ENCODE results near the gene TENM4.

TENM4 gene

DNA sequence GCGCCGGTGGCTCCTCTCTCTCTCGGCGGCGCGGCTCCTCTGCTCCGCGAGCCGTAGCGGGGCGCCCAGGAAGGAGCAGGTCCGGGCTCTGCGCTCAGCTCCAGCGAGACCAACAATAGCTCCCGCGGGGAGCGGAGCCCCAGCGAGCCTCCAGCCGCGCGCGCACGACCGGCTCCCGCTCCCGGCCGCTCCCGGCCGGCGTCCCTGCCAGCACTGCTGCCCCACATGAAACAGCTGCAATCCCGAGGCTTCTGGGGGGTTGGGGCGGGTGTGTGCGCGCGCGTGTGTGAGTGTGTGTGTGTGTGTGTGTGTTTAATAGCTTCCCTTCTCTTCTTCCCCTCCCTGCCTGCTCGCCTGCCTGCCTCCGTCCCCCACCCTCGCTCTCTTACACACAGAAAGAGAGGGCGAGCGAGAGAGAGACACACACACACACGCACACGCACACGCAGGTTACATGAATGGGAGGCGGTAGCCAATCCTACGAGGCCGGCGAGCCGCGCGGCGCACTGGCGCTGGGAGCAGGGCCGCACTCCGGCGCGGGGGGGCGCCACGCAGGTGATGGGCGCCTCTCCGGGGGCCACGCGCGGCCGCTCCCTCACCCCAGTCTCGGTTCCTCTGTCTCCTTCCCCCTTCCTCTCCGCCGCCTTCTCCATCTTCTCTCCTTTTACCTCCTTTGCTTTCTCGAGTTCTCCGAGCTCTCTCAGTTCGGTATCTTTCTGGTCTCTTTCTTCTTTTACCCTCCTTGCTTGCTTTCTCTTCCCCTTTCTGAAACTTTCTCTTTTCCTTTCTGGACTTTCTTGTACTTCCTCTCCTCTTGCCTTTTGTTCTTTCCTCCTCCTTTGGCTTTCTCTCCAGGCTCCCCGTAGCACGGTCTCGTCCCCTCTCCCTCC is at the start of gene TENM4:
TSS of gene TENM4 (minus strand) at position 460 of the 890 bp plus-strand sequence. CDS start 371,086 bp downstream, outside the sequence.
- peak; percentile 67 for DNase-seq

DNA sequence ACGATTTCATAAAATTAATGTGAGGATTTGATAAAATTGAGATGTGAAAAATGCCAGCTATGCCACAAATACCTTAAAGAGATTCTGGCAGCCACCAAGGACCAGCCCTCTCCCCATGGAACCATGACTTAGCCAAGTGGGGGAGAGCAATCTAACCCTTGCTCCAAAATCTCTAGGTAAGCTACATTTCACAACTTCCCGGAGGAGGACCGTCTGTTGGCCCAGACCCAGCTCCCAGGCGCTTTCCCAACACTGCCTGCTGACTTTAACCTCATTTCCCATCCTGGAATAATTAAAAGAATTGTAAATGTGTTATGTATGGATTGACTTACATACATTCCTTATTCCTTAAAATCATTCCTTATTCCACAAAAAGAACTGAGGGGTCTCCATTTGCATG is 47.5 kb upstream of the TENM4 start:
- DNase-seq: no peak

DNA sequence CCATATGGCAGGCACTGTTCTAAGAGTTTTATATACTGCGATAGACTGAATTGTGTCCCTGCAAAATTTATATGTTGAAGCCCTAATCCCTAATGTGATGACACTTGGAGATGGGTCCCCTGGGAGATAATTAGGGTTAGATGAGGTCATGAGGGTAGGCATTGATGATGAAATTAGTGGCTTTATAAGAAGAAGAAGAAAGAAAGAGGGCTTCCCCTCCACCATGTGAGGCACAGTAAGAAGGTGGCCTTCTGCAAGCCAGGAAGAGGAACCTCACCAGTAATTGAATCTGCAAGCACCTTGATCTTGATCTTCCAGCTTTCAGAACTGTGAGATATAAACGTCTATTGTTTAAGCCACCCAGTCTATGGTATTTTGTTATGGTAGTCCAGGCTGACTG is 46.6 kb upstream of the TENM4 start:
- no peak for DNase-seq

DNA sequence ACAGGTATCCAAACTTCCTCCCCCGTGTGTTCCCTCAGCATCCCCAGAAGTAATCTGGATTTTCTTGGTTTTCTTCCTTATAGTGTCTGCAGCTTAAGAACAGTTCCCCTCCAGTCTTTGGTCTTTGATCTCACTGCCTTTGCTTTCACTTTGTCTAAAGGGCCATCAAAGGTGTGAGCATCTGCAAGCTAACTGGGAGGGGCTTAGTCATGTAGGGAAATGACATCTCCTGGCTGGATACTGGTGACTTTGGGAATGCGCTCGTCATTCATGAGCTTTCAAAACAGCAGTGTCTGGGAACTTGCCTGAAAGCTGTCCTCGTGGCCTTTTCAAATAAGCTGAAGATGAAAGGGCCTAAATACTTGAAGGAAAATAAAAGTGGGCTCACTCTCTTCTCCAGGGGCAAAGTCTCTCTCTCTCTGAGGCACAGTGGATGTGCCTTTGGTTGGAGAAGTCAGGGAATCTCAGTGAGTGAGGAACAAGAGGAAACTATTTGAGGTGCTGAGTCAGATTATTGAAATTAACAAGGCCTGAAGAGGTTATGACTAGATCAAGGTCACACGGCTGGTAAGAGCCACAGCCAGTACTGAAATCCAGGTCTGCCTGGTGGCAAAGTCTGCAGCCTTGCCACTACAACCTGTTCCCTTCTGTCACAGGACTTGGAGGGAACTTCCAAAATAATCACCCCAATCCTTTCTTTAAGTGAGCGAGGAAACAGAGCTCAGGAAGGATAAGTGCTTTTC is 45.6 kb upstream of the TENM4 start:
- no peak for DNase-seq

DNA sequence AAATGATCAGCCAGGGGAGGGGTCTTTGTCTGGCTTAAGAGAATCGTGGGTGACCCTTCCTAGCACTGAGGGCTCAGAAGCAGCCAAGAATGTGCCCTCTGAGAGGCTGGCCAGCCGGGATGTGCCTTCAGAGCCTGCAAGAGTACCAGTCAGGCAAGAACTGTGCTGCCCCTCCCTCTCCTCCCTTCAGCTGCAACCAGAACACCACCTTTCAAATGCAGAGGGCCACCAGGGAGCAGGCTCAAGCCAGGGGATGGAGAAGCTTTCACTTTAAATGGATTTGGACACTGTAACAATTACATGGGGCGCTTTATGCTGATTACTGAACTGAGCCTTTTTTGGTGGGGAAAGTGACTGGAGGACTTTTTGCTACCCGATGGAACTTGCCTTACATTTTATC is 44.9 kb upstream of the TENM4 start:
- no peak for DNase-seq

DNA sequence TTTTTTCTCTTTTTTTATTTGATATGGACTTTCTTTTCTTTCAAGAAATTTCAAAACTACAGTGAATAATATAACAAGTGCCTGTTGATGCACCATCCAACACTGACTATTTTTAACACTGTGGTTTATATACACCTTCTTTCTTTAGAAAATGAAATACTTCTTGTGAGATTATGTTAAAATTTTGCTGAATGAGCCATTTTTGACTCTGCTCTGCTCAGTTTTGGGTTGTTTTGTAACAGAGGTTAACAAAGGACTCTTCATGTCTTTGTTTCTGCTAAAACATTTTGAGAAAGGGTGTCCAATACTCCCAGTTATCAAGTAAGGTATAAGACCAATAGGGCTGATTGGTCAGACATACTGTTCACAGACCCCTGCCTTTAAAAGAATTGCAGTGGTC is 44.0 kb upstream of the TENM4 start:
- no peak for DNase-seq

DNA sequence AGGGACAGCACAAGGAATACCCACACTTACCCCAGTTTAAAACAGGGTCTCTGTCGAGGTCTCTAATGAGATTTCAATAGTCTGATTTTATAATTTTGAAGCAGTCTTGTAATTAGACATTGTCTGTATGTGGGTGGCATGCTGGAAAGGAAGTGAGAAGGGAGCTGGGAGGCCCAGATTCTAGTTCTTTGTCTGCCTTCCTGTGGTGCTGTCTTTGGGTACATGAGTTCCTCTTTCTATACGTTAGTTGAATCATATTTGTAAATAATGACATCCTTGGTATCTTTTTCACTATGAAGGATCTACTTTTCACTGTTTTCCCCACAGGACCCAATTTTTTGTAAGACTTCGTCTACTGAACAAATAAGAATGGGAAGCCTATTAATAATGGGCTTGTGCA is 42.0 kb upstream of the TENM4 start:
- DNase-seq: no peak

DNA sequence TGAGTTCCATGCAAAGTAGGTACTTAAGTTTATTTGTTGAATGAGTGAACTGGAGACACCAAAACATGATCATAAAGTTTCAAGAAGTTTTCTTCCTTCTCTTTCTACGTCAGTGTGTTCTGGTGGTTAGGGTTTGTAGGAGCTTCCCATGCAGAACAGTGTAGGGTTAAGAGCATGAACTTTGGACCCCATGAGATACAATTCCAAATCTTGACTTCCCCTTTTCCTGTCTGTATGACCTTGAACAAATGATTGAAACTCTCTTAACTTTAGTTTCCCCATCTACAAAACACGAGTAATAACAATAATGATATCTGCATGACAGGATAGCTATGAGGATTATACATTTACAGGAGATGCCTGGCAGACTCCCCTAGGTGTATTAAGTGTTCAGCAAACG is 41.0 kb upstream of the TENM4 start:
- DNase-seq: no peak

DNA sequence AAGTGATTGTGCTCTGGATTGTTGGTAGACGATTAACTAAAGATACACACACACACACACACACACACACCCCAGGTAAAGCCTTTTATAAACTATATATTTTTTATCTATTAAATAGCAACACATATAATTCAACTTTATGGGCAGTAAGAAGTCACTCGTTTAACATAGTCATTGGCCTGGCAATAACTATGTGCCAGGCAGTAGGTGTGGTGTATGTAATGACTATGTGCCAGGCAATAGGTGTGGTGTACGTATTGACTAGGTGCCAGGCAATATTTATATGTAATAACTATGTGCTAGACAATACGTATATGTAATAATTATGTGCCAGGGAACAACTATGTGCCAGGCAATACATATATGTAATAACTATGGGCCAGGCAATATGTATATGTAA is 40.0 kb upstream of the TENM4 start:
- no peak for DNase-seq

DNA sequence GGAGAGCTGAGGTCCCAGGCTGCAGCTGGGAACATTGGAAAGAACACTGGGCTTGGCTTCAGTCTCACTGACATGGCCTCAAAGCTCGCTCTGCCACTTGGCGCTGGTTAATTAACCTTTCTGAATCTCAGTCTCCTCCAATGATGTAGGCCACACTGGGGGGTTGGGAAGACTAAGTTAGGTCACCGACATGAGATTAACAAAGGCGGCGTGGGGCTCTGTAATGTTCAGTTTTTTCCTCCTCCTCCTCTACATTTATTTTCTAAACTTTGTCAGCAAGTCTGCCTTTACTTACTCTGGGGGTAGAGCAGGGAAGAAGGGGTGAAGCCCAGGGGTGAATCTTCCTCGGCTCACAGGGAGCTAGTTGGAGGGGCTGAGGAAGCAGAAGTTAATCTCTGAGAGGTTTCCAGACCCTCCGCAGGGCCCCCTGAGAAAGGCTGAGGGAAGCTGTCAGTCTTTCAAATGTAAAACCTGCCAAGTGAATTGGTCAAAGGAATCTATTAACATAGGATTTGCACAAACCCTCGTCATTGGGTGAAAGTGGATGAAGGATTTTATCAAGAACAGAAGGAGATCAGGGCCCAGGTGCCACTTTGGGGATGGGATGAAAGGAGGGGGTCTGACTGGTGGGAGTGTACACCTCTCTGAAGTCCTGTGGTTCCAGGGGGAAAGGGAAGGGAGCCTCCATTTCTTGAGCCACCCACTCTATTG is 32.1 kb upstream of the TENM4 start:
- DNase-seq: no peak

DNA sequence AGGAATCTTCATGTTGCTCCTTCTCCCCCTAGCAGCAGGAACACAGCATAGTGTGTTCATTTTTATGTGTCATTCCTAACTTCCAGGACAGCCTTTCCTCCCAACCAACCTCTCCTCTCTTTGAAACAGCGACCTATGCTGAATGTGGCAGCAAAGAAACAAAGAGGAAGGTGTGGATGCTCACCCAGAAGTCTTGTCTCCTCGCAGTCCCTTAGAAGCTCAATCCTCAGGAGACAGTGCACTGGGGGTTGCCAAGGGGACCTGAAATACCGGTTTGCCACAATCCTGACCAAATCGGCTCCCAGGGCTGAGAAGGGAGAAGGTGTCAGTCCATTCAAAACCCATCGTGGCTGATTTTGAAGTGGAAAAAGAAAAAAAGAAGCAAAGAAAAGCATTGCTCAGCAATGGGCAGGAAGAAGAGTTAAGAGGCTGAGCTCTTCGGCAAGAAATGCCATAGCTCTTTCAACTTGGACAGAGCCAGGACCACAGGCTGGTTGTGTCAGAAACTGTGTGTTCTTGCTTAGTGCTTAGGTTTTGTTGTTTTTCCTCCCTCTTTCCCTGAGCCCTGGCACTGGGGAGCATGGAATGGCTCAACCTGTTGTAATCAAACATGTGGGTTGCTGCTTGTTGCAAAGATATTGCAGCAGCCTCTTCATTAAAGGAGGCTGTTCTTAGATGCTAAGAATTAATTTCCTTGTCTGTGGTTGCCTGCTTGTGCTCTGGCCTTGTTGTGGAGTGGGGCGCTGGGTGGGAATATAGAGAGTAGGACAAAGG is 30.4 kb upstream of the TENM4 start:
- no peak for DNase-seq

DNA sequence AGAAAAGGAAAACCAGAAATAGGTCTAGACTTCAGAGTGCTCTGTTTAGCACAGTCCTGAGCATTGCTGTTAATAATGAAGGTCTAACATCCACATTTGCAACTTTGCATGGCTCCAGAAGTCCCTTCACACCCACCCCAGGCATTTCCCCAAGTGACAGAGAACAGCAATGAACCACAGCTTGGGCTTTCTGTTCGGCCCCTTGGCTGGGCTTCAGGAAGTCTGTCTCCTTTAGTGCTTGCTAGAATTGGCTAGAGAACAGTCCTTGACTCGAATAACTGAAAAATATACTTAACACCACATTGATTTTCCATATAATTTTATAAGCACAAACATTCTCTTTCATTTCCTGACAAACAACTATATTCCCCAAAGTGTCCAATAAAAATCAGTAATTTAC is 29.3 kb upstream of the TENM4 start:
- no peak for DNase-seq

DNA sequence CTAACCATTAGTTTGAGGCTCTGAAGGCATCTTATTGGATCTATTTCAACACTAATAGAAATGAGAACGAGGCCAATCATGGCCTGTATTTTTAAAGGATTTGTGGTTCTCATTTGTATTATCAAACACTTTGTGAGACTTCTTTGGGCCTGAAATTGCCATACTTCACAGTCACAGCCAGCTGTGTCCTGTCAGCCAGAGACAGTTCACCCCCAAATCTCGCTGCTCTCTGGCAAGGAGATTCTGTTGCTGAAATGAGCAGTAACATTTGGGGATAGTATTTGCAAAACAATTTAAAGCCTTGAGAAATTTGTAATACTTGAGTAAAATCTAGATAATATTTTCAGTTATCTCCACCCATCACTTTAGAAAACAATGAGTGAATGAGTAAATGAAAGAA is 26.9 kb upstream of the TENM4 start:
- DNase-seq: no peak

DNA sequence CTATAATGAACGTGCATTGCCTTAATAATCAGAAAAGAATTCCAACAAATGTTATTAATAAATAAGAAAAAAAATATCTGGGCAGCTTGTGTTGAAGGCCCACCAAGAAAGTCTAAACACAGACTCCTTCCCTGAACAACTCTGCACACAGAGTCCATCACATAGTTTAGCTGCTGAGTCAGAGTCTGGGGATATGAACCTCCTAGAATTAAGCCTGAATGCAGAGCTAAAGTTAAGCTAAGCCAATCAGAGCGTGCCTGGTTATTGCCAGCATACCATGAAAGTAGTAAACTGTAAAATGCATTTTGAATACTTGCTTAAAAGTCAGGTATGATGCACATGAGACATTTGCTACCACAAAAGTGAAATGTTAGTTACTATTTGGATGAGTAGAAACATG is 25.6 kb upstream of the TENM4 start:
- peak; percentile 86 for DNase-seq

DNA sequence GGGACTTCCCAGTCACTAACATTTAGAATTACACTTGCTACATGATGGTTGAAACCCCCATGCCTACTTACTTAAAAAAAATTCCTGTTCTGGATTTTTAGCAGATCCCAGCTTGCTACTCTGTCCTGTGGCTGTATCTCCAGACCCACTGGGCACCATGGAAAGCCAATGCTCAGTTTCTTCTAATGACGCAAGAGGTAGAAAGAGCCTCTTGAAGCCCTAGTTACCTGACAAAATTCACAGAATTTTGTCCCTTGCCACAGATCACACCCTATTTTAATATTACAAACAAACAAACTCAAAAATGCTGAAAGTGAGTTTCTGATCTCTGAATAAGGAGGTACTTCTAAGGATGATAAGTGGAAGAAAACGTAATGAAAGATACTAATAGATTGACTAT is 24.3 kb upstream of the TENM4 start:
- no peak for DNase-seq

DNA sequence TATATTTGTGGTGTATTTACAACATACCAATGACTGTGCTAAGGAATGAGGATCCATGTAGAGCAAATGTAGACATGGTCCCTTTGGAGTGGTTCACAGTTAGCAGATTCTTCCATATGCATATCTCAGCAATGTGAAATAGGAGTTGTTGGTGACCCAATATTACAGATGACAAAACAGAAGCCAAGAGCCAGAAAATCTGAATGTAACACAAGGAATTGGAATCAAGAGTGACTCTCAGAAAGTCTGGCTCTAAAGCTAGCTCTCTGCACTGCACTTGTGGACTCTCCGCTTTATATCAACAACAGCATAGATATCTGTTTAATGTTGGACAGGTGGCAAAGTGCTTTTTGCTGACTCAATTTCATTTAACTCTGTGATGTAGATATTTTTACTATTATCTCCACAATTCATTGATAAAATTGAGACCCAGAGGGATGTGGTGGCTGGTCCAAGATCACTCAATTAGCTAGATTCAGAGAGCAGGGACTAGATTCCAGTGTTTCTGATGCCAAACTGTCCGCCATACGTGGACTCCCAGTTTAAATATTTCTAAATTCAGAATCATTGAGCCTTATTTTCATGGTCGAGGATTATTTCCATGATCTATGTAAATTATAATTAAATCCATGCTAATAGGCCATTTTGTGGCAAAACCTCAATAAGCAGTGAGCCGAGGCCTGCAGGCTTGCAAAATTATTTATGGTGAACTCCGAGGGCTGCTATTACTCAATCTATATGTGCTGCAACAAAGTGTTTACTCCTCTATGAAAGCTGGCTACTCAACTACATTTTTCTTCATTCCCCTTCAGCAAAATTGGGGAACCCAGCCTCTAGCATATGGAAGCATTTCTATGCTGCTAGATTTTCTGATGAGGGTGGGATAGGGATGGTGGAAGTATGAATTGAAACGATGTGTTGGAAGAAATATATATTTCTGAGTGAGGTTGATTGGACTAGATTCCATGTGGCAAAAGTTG is 21.1 kb upstream of the TENM4 start:
- DNase-seq: no peak

DNA sequence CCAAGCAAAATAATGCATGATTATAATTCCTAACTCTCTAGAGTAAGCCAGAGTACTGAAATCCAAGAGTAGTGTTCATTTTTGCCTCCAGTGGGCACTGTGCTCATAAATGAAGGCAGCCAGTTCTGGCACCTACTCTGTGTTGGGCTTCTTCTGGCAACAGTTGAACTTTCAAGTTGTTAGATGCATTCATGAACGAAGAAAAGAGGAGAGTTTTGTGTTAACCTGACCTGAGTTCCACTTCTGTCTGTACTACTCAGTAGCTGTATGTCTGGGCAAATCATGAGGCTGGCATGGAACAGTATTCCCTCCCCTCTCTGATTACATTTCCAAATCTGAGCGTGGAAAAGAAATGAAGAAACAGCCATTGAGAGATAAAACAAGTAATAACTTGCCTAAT is 20.3 kb upstream of the TENM4 start:
- DNase-seq: peak; percentile 16

DNA sequence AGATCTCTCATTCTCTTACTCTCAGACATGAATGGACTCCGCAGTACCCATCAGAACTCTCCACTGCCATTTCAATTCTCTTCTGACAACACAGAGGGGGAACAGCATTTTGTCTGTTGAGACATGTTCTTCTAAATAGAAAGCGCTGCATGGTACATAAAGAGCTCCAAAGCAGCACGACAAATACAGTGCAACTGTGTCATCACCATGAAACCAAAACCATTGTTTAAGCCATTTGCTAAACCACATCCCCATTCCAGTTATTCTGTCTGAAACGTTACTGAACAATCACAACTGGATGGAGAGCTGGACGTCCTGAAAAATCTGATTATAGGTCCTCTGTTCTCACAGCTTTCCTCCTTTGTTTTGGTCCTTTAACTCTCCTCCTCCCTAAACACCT is 17.9 kb upstream of the TENM4 start:
- no peak for DNase-seq

DNA sequence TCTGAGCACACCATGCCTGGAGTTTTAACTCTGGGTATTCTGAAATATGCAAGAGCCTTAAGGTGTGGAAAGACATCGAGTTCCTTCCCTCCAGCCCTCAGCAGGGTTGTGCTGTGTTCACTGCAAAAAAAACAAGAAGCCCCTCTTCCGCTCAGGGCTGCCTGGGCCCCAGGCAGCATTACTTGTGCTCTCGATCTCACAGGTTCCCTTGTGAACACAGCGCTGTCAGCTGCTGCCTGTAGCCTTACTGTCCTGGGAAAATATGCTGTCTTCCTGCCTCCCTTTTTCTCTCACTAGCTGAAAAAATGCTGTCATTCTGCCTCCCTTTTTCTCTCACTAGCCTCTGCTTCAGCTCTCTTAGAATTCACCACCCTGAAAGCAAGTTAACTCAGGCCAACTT is 15.7 kb upstream of the TENM4 start:
- no peak for DNase-seq

DNA sequence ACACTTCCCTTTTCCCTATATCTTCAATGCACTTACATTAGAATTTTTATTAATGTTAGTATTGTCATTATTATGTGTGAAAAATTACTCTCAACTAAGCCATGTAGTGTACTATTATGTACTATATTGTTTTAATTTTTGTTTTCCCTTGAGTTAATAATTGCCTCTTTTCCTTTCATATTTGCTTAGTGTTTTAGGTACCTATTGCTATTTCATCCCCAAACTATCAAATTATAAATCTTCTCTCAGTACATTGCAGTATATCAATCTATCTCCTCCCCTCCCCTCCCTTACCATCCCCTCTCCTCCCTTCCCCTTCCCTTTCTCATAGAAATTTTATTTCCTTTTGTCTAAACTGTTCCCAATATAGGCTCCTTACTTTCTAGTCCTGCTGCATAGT is 12.8 kb upstream of the TENM4 start:
- no peak for DNase-seq

DNA sequence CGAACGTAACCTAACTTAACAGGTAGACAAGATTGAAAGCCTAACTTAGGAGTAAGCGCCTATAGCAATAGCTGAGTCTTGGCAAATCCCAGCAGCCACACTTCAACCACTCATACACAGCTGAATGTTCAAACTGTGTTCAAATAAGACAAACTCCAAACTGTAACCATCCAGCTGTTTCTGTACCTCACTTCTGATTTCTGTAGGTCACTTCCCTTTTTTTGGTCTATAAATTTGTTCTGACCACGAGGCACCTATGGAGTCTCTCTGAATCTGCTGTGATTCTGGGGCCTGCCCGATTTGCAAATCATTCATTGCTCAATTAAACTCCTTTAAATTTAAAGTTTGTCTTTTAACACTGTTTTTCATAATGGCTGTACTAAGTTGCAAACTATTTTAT is 8.2 kb upstream of the TENM4 start:
- no peak for DNase-seq
